NCI-H146 treated with DMSO at 0.1 percent for 48 hours (cell line): ENCODE data around the gene NEXN.
"Not testable (repeated sequence)": the region's sequence is repeated elsewhere in the genome, so short reads cannot be mapped to it uniquely, and the experiment has no call there.

Experiments
- DNase-seq: peaks from one replicate; lab custom pipeline; 2025; ENCODE audit not compliant: unreplicated experiment; lab: John Stamatoyannopoulos, UW

Gene NEXN

GRCh38 chr1:77905603-77906002 is 17.2 kb downstream of the NEXN start:
- no peak for DNase-seq

DNA sequence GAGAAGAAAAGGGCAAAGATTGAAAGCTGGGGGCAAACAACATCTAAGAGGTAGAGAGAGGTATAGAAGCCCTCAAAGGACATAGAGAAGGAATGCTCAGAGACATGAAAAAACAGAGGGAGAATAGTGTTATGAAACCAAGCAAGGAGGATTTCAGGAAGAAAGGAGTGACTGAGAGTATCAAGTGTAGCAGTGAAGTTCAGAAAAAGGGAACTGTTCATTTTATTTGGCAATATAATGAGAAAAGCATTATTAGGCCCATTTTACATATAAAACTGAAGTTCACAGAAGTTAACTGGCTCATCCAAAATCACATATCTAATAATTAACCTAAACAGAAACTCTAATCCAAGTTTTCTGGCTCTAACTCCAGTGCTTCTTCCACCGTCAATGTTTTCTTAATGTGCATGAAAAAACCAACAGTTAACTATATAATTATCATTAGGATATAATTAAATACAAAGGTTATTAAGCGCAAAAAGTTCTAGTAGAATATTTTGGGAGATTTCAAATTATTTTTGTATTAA is 17.7 kb downstream of the NEXN start:
- no peak for DNase-seq

GRCh38 chr1:77906624-77907023 is 18.2 kb downstream of the NEXN start:
- DNase-seq: no peak

DNA sequence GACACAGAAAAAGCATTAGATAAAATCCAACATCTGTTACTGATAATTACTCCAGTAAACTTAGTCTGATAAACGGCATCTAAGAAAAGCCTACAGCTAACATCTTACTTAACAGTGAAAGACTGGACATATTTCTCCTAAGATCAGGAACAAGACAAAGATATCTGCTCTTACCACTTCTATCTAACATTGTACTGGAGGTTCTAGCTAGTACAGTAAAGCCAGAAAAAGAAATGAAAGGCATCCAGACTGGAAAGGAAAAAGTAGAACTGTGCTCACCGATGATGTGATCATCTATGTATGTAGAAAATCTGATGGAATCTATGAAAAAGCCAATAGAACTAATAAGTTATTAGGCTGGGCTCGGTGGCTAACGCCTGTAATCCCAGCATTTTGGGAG is 21.7 kb downstream of the NEXN start:
- DNase-seq: no peak

DNA sequence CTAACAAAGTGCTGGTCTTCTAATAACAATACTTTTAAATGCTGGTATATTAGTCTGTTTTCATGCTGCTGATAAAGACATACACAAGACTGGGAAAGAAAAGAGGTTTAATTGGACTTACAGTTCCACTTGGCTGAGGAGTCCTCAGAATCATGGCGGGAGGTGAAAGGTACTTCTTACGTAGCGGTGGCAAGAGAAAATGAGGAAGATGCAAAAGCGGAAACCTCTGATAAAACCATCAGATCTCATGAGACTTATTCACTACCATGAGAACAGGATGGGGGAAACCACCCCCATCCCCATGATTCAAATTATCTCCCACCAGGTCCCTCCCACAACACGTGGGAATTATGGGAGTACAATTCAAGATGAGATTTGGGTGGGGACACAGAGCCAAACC is 30.5 kb downstream of the NEXN start:
- DNase-seq: not testable (repeated sequence)

GRCh38 chr1:77925518-77925917 is 37.1 kb downstream of the NEXN start:
- DNase-seq: no peak

- DNase-seq: no peak
These were observed 37.5 kb downstream of the NEXN start for GRCh38 chr1:77925956-77926355.

- DNase-seq: no peak
These were observed 38.3 kb downstream of the NEXN start for GRCh38 chr1:77926561-77927357.

DNA sequence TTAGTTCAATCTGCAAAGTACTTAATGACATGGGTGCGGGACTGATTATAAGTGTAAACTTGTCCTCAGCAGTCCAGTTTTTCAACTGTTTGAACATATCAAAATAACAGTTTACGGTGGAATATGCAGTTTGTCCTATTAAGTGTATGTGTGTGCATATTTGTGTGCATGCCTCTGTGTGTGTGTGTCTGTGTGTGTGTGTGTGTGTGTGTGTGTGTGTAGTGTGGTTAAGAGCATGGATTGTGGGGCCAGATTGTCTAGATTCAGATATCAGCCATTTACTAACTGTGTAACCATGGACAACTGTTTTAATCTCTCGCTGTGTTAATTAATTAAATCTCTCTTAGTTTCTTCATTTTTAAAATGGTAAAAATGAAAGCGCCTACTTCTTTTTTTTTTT is 39.0 kb downstream of the NEXN start:
- no peak for DNase-seq

- DNase-seq: no peak
These were observed 41.4 kb downstream of the NEXN start for GRCh38 chr1:77929806-77930205.

GRCh38 chr1:77938651-77939050 is 50.2 kb downstream of the NEXN start:
- DNase-seq: no peak

GRCh38 chr1:77940921-77941570 is 52.6 kb downstream of the NEXN start:
- DNase-seq: no peak

- DNase-seq: no peak
These were observed 54.1 kb downstream of the NEXN start for GRCh38 chr1:77942400-77943140.

GRCh38 chr1:77945345-77945744 is 56.9 kb downstream of the NEXN start:
- DNase-seq: no peak

GRCh38 chr1:77948841-77949424 is 60.5 kb downstream of the NEXN start:
- DNase-seq: no peak

DNA sequence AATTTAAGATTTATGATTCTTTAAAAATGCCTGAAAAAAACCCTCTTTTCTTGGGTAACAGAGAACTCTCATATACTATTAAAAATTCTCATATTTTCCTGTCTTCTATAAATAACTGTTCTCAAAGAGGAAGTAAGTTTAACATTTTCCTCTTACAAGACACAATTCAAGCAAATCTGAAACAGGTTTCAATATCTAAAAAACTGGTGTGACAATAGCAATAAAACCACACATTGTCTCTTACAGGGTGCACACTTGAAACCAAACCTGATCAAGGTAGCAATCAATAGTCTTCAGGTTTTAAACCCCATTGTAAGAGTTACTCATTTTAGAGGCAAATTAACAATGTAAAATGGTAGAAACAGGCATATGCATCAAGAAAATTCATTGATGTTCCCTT is 62.4 kb downstream of the NEXN start:
- no peak for DNase-seq

GRCh38 chr1:77951328-77951727 is 62.9 kb downstream of the NEXN start:
- DNase-seq: no peak

- no peak for DNase-seq
These were observed 65.5 kb downstream of the NEXN start for GRCh38 chr1:77953907-77954306.

DNA sequence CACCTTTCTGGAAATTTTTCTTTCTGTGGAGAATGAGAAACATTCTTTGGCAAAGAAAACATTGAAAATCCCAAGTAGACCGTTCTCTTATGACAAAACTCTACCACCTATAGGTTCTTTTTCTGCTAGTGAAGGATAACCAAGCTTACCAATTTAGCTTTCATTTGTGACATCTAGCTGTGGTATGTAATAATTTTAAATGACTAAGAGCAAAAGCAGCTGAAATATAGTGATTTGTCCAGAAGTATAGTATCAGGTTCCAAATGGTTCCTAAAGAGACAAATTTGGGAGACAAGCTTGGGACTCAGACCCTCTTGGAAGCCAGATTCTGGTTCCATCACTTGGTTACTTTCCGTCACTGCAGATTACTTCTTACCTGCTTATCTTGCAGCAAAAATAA is 66.1 kb downstream of the NEXN start:
- DNase-seq: no peak

DNA sequence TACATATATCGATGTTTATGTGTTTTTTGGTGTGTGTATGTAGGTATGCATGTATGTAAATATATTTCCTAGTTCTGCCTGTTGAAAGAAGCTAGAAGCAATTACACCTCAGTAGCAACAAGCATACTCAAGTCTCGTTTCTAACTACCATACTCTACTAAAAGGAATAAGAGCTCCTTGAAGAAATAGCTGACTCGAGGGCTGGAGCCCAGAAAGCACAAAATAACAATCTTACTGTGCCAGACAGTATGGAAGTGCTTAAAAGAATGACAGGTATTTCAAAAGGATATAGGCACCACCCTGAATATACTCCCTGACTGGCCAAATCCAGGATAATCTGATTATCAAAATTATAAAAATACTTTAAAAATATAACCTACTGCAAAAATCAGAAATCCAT is 67.3 kb downstream of the NEXN start:
- DNase-seq: no peak

- no peak for DNase-seq
These were observed 68.0 kb downstream of the NEXN start for GRCh38 chr1:77956464-77956863.
